Placental epithelial cell (primary cell): Measurements from ENCODE around the gene TEX11. TPM values are rescaled to one million over a fixed set of nuclear protein-coding genes. Genes with fewer than 3 reads are reported as not detected.

Experiments
- small RNA-seq: library from RNA; depleted of rRNA; stranded (forward); fragments of <200 nt; gene quantifications from one replicate; pipeline ENCODE3, GENCODE V24; 2012
- total RNA-seq: library from RNA; depleted of rRNA; stranded (reverse); fragments of >200 nt; gene quantifications from 2 replicates; pipeline ENCODE4 v1.2.3, GENCODE V29; 2012

Gene TEX11
- total RNA-seq, result not detected in 2 replicates

GRCh38 chrX:70908541-70908940 lies at the start of gene TEX11:
Gene TEX11 (minus strand): TSS chrX:70908711. CDS start chrX:70907789, 922 bp downstream.

Small RNA genes within 50 kb of the gene (small RNA-seq; reads per million reads assigned to genes)
- gene SNORD3E, result not detected

Other genes with a start within 250 kb of the TEX11 start
- gene SLC7A3, start 22.4 kb upstream of the TEX11 start, total RNA-seq, result not detected in 2 replicates
- gene SNX12, start 159.6 kb upstream of the TEX11 start, total RNA-seq, result 81.3 and 95.1 TPM in 2 replicates
- 13.7 and 18.7 TPM in 2 replicates for gene FOXO4, start 187.1 kb upstream of the TEX11 start, total RNA-seq
- gene CXorf65, start 198.0 kb upstream of the TEX11 start, total RNA-seq, result not detected in 2 replicates
- not detected in 2 replicates for gene IL2RG, start 202.9 kb upstream of the TEX11 start, total RNA-seq
- 34.7 and 49.1 TPM in 2 replicates for gene MED12, start 209.9 kb upstream of the TEX11 start, total RNA-seq
- 0.33 and 0.79 TPM in 2 replicates for gene NLGN3, start 236.1 kb upstream of the TEX11 start, total RNA-seq